ENCODE measurements around the gene RIN2. TPM values are rescaled to one million over a fixed set of nuclear protein-coding genes. Genes with fewer than 3 reads are reported as not detected.

The RIN2 gene
- total RNA-seq (2021): 39.0 and 46.2 TPM in 2 replicates
- percentile 79 among the genes with signal in this experiment for Bru-seq, nascent RNA
- percentile 82 among the genes with signal in this experiment for BruChase-seq, experiment 1, labeled RNA remaining after a 2-hour chase
- percentile 68 among the genes with signal in this experiment for BruChase-seq, experiment 2, labeled RNA remaining after a 6-hour chase
- long read RNA-seq, partial matches to known transcripts: 13 of 24 reads
- long read RNA-seq, other reads (novel, unspliced or antisense): 11 of 24 reads

GRCh38 chr20:19758133-19758500 lies at the start of gene RIN2:
Gene RIN2 (plus strand): TSS chr20:19758258. CDS start chr20:19889602, 131,344 bp downstream.
- peak within 1 kb of the TSS; percentile 71 for H2AFZ ChIP-seq
- H3K27me3 ChIP-seq (ENCODE audit: insufficient read depth, low read depth): no peaks in the 10 kb centered on the region
- POLR2A ChIA-PET (ENCODE audit: unreplicated experiment): interaction anchor here (0.5 to 1.2 kb wide), 8 partner anchors 10 to 219 kb away, joined by 4 to 20 read pairs (median 8); no protein-coding TSS in a partner anchor
- peak within 1 kb of the TSS; percentile 99 for H3K27ac ChIP-seq
- peaks cover 32% of the 10 kb centered on the region for H3F3A ChIP-seq (ENCODE audit: insufficient read depth, low read depth)
- DNase-seq: peak; percentile 90 to 98
- TF ChIP-seq EZH2 (IDR thresholded peaks at IDR 0.05; ENCODE audit: low read depth): no peak
- TF ChIP-seq CTCF (conservative IDR thresholded peaks at IDR 0.05): no peak
- H3K4me3 ChIP-seq: peak within 1 kb of the TSS; percentile 82
- BruUV-seq (replicated peaks): no TSS peak
- peak within 1 kb of the TSS; percentile 86 for H3K4me2 ChIP-seq
- peaks cover 13% of the 10 kb centered on the region for H3K79me2 ChIP-seq (ENCODE audit: low read depth)
- intact Hi-C loops (cut with micrococcal nuclease; ENCODE audit: unreplicated experiment): loop anchor here (2.0 to 5.0 kb wide), 4 partner anchors 21 to 235 kb away; no protein-coding TSS in a partner anchor
- H3K9me3 ChIP-seq (ENCODE audit: insufficient read depth, low read depth): no peaks in the 10 kb centered on the region
- CTCF ChIA-PET: interaction anchor here (0.6 to 1.0 kb wide), 3 partner anchors 23 to 217 kb away, joined by 4 to 7 read pairs (median 5); no protein-coding TSS in a partner anchor
- no peaks in the 10 kb centered on the region for H3K9me2 ChIP-seq (ENCODE audit: insufficient read depth)
- H3K36me3 ChIP-seq (ENCODE audit: low read depth): no peaks in the 10 kb centered on the region
- H4K20me1 ChIP-seq (ENCODE audit: insufficient read depth): no peaks in the 10 kb centered on the region
- peaks cover 38% of the 10 kb centered on the region for H3K4me1 ChIP-seq (replicated peaks; ENCODE audit: insufficient read depth)

- H3K27ac ChIP-seq: no peak overlapping the region
- ChIA-PET CTCF (no interaction called here), POLR2A (ENCODE audit: unreplicated experiment) (no interaction called here)
- intact Hi-C loops (cut with micrococcal nuclease; ENCODE audit: unreplicated experiment): no loop called here
- no peaks in the 10 kb centered on the region for H3K9me2 ChIP-seq (ENCODE audit: insufficient read depth)
- no peaks in the 10 kb centered on the region for H4K20me1 ChIP-seq (ENCODE audit: insufficient read depth)
- no peak overlapping the region for H3K4me3 ChIP-seq
- no peaks in the 10 kb centered on the region for H3K79me2 ChIP-seq (ENCODE audit: low read depth)
- H3K4me1 ChIP-seq (replicated peaks; ENCODE audit: insufficient read depth): no peaks in the 10 kb centered on the region
- no peak overlapping the region for H2AFZ ChIP-seq
- H3K4me2 ChIP-seq: no peak overlapping the region
- BruUV-seq (replicated peaks): no TSS peak
- DNase-seq: no peak
- TF ChIP-seq CTCF (conservative IDR thresholded peaks at IDR 0.05) (no peak), EZH2 (IDR thresholded peaks at IDR 0.05; ENCODE audit: low read depth) (no peak)
- peaks cover 20% of the 10 kb centered on the region; the same call in 1 of the 2 replicates for H3K27me3 ChIP-seq (ENCODE audit: insufficient read depth, low read depth)
- no peaks in the 10 kb centered on the region for H3F3A ChIP-seq (ENCODE audit: insufficient read depth, low read depth)
- H3K9me3 ChIP-seq (ENCODE audit: insufficient read depth, low read depth): no peaks in the 10 kb centered on the region
- no peaks in the 10 kb centered on the region for H3K36me3 ChIP-seq (ENCODE audit: low read depth)
These were observed 48.3 kb upstream of the RIN2 start for GRCh38 chr20:19709635-19710335.

- BruUV-seq (replicated peaks): no TSS peak
- CTCF ChIA-PET: no interaction called here
- DNase-seq: no peak
- no peaks in the 10 kb centered on the region for H3K36me3 ChIP-seq (ENCODE audit: low read depth)
- H3F3A ChIP-seq (ENCODE audit: insufficient read depth, low read depth): no peaks in the 10 kb centered on the region
- H2AFZ ChIP-seq: no peak overlapping the region
- POLR2A ChIA-PET (ENCODE audit: unreplicated experiment): no interaction called here
- no peaks in the 10 kb centered on the region for H3K79me2 ChIP-seq (ENCODE audit: low read depth)
- TF ChIP-seq EZH2 (IDR thresholded peaks at IDR 0.05; ENCODE audit: low read depth): no peak
- no peaks in the 10 kb centered on the region for H3K9me2 ChIP-seq (ENCODE audit: insufficient read depth)
- no peaks in the 10 kb centered on the region for H4K20me1 ChIP-seq (ENCODE audit: insufficient read depth)
- H3K9me3 ChIP-seq (ENCODE audit: insufficient read depth, low read depth): no peaks in the 10 kb centered on the region
- H3K27ac ChIP-seq: no peak overlapping the region
- H3K27me3 ChIP-seq (ENCODE audit: insufficient read depth, low read depth): peaks cover 20% of the 10 kb centered on the region; the same call in 1 of the 2 replicates
- intact Hi-C loops (cut with micrococcal nuclease; ENCODE audit: unreplicated experiment): no loop called here
- no peaks in the 10 kb centered on the region for H3K4me1 ChIP-seq (replicated peaks; ENCODE audit: insufficient read depth)
- no peak overlapping the region for H3K4me2 ChIP-seq
- no peak overlapping the region for H3K4me3 ChIP-seq
These were observed 47.5 kb upstream of the RIN2 start for GRCh38 chr20:19710336-19711120.
